ENCODE data around the gene H6PD. TPM values are rescaled to one million over a fixed set of nuclear protein-coding genes. Genes with fewer than 3 reads are reported as not detected.

Gene H6PD
- polyA plus RNA-seq, 1 donor (not counting 4 experiments of a cell fraction or from before 2014, with no cell fraction given): 3.3 TPM

DNA sequence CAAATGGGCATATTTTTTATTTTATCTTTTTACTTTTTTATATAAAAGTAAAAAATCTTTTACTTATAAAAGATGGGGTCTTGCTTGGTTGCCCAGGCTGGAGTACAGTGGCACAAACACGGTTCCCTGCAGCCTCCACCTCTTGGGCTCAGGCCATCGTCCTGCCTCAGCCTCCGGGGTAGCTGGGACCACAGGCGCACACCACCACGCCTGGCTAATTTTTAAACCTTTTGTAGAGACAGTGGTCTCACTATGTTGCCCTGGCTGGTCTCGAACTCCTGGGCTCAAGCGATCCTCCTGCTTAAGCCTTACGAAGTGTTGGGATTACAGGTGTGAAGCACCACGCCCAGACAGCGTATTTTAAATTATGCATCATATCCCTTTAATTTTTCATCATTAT is 986 bp downstream of the H6PD start:
- no peaks in the 10 kb centered on the region for H3K9me3 ChIP-seq (ENCODE audit: control insufficient read depth, low read depth, low read length)
- H3K36me3 ChIP-seq (ENCODE audit: control insufficient read depth in 2 of 2, extremely low read depth in 1 of 2, insufficient read depth in 2 of 2, low read length in 2 of 2): no peaks in the 10 kb centered on the region
- FAIRE-seq (no peak), DNase-seq (ENCODE audit: low read depth, low spot score) (no peak)
- peak overlapping the region; percentile 89 for H3K4me2 ChIP-seq (ENCODE audit: control insufficient read depth, extremely low read depth, insufficient read depth, low read depth, low read length)
- H3K27me3 ChIP-seq (ENCODE audit: control insufficient read depth, extremely low read depth, insufficient read depth, low read length): no peaks in the 10 kb centered on the region
- TF ChIP-seq EZH2 (IDR thresholded peaks at IDR 0.05; ENCODE audit: low read length): no peak
- TF ChIP-seq, protein P1, sequence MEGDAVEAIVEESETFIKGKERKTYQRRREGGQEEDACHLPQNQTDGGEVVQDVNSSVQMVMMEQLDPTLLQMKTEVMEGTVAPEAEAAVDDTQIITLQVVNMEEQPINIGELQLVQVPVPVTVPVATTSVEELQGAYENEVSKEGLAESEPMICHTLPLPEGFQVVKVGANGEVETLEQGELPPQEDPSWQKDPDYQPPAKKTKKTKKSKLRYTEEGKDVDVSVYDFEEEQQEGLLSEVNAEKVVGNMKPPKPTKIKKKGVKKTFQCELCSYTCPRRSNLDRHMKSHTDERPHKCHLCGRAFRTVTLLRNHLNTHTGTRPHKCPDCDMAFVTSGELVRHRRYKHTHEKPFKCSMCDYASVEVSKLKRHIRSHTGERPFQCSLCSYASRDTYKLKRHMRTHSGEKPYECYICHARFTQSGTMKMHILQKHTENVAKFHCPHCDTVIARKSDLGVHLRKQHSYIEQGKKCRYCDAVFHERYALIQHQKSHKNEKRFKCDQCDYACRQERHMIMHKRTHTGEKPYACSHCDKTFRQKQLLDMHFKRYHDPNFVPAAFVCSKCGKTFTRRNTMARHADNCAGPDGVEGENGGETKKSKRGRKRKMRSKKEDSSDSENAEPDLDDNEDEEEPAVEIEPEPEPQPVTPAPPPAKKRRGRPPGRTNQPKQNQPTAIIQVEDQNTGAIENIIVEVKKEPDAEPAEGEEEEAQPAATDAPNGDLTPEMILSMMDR (optimal IDR thresholded peaks at IDR 0.05 in 1 of 3, IDR thresholded peaks at IDR 0.05 in 1 of 3, conservative IDR thresholded peaks at IDR 0.05 in 1 of 3; ENCODE audit: extremely low read depth in 1 of 3, insufficient read depth in 2 of 3, low read length in 3 of 3): no peak
- H3K9me1 ChIP-seq (ENCODE audit: control insufficient read depth, extremely low read depth, insufficient read depth, low read length): no peaks in the 10 kb centered on the region
- H2AFZ ChIP-seq (ENCODE audit: control insufficient read depth, low read length): no peak overlapping the region
- no peaks in the 10 kb centered on the region for H3K79me2 ChIP-seq (ENCODE audit: control insufficient read depth, insufficient read depth, low read length)
- H3K4me1 ChIP-seq (ENCODE audit: control insufficient read depth, extremely low read depth, insufficient read depth, low read length): peaks cover 27% of the 10 kb centered on the region
- peak overlapping the region; percentile 49 to 74 (median 68) for H3K4me3 ChIP-seq (ENCODE audit: control insufficient read depth in 2 of 3, extremely low read depth in 1 of 3, insufficient read depth in 2 of 3, low read depth in 1 of 3, low read length in 3 of 3)
- H3K9ac ChIP-seq (ENCODE audit: control insufficient read depth, extremely low read depth, insufficient read depth, low read length): peak overlapping the region; percentile 88
- no peaks in the 10 kb centered on the region for H4K20me1 ChIP-seq (ENCODE audit: control insufficient read depth, extremely low read depth, insufficient read depth, low read length)
- dilution Hi-C loops (cut with MboI; ENCODE audit: extremely low pct_ligation_motif_present, low sequenced_read_pairs): no loop called here
- H3K27ac ChIP-seq (ENCODE audit: control insufficient read depth, insufficient read depth, low read length): peak overlapping the region; percentile 77

- Histone ChIP-seq H3K36me3 (ENCODE audit: control insufficient read depth in 2 of 2, extremely low read depth in 1 of 2, insufficient read depth in 2 of 2, low read length in 2 of 2) (no peaks in the 10 kb centered on the region), H3K4me3 (ENCODE audit: control insufficient read depth in 2 of 3, extremely low read depth in 1 of 3, insufficient read depth in 2 of 3, low read depth in 1 of 3, low read length in 3 of 3) (no peak overlapping the region), H3K27ac (ENCODE audit: control insufficient read depth, insufficient read depth, low read length) (no peak overlapping the region), H4K20me1 (ENCODE audit: control insufficient read depth, extremely low read depth, insufficient read depth, low read length) (no peaks in the 10 kb centered on the region), H3K9me3 (ENCODE audit: control insufficient read depth, low read depth, low read length) (no peaks in the 10 kb centered on the region), H3K4me1 (ENCODE audit: control insufficient read depth, extremely low read depth, insufficient read depth, low read length) (peaks cover 13% of the 10 kb centered on the region), H3K9me1 (ENCODE audit: control insufficient read depth, extremely low read depth, insufficient read depth, low read length) (no peaks in the 10 kb centered on the region), H2AFZ (ENCODE audit: control insufficient read depth, low read length) (no peak overlapping the region), H3K4me2 (ENCODE audit: control insufficient read depth, extremely low read depth, insufficient read depth, low read depth, low read length) (no peak overlapping the region), H3K79me2 (ENCODE audit: control insufficient read depth, insufficient read depth, low read length) (no peaks in the 10 kb centered on the region), H3K9ac (ENCODE audit: control insufficient read depth, extremely low read depth, insufficient read depth, low read length) (no peak overlapping the region), H3K27me3 (ENCODE audit: control insufficient read depth, extremely low read depth, insufficient read depth, low read length) (no peaks in the 10 kb centered on the region)
- no peak for TF ChIP-seq EZH2 (IDR thresholded peaks at IDR 0.05; ENCODE audit: low read length)
- TF ChIP-seq, protein P1 (optimal IDR thresholded peaks at IDR 0.05 in 1 of 3, IDR thresholded peaks at IDR 0.05 in 1 of 3, conservative IDR thresholded peaks at IDR 0.05 in 1 of 3; ENCODE audit: extremely low read depth in 1 of 3, insufficient read depth in 2 of 3, low read length in 3 of 3): no peak
- dilution Hi-C loops (cut with MboI; ENCODE audit: extremely low pct_ligation_motif_present, low sequenced_read_pairs): no loop called here
- FAIRE-seq (no peak), DNase-seq (ENCODE audit: low read depth, low spot score) (no peak)
These were observed 3.6 kb downstream of the H6PD start for GRCh38 chr1:9238134-9238533.

Data from keratinocyte (primary cell).